Measurements from ENCODE around the gene TBCB.

DNA sequence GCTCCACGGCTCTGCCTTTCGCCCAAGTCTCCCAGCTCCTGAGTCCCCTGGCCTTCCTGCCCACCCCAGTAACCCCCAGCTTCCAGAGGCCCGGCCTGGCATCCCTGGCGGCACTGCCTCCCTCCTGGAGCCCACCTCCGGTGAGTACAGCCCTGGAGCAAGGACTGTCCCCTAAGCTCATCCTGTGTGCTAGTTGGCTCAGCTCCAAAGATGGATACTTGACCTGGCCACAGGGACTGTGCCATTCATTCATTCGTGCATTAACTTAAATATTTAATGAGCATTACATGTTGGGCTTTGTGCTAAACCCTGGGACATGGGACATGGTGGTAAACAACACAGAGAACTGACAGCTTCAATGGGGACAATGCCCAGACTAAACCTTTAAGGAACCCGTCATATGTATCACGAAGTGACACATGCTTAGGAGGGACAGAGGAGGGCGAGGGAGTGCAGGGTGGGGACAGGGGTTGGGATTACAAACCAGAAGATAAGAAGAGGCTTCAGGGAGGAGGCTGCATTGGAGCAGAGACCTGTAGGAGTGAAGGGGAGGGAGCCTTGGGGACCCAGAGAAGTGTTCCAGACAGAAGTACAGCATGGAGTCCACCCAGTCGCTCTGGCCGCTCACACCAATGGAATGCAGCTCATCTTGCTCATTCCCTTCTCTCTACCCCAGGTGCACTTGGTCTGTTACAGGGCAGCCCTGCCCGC lies 11.3 kb upstream of the TBCB start:
- TF ChIP-seq, protein P1, sequence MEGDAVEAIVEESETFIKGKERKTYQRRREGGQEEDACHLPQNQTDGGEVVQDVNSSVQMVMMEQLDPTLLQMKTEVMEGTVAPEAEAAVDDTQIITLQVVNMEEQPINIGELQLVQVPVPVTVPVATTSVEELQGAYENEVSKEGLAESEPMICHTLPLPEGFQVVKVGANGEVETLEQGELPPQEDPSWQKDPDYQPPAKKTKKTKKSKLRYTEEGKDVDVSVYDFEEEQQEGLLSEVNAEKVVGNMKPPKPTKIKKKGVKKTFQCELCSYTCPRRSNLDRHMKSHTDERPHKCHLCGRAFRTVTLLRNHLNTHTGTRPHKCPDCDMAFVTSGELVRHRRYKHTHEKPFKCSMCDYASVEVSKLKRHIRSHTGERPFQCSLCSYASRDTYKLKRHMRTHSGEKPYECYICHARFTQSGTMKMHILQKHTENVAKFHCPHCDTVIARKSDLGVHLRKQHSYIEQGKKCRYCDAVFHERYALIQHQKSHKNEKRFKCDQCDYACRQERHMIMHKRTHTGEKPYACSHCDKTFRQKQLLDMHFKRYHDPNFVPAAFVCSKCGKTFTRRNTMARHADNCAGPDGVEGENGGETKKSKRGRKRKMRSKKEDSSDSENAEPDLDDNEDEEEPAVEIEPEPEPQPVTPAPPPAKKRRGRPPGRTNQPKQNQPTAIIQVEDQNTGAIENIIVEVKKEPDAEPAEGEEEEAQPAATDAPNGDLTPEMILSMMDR (IDR thresholded peaks at IDR 0.05) = no peak
- TF ChIP-seq POLR2AphosphoS5 (IDR thresholded peaks at IDR 0.05) = no peak
